ENCODE results near the gene SMDT1.

GRCh38 chr22:42066126-42066761, 13.3 kb upstream of the SMDT1 start:
- TF ChIP-seq POLR2AphosphoS5 (IDR thresholded peaks at IDR 0.05; ENCODE audit: borderline replicate concordance, low read depth, low read length): no peak
- TF ChIP-seq EZH2 (IDR thresholded peaks at IDR 0.05): no peak
- no peak for TF ChIP-seq FOXP2 (optimal IDR thresholded peaks at IDR 0.05; ENCODE audit: control extremely low read depth, extremely low read length, insufficient read depth)
